HepG2 (cell line): Measurements from ENCODE around the gene TCF19. TPM values are rescaled to one million over a fixed set of nuclear protein-coding genes. Genes with fewer than 3 reads are reported as not detected.

Experiments used
- GLI4 ChIP-seq: sonication (generic); formaldehyde crosslinking; IDR thresholded peaks from 2 replicates; pipeline ENCODE4 v1.5.1; 2020; ENCODE audit warnings: missing genetic modification reagents, mild to moderate bottlenecking, moderate library complexity, borderline replicate concordance
- PHF20 ChIP-seq: sonication (generic); formaldehyde crosslinking; IDR thresholded peaks from 2 replicates; pipeline ENCODE4 v1.5.0; 2020; ENCODE audit warnings: mild to moderate bottlenecking, missing genetic modification reagents
- ZBTB40 ChIP-seq, 2 experiments: fragments of 450-650 bp in 1 of 2; sonication (generic) in 1 of 2; formaldehyde crosslinking in 1 of 2; IDR thresholded peaks; 2 replicates each; pipeline versions ENCODE4 v1.6.1 to v1.8.0; 2016 to 2022; ENCODE audit warnings: antibody characterized with exemption in 1 of 2, mild to moderate bottlenecking in 1 of 2, missing genetic modification reagents in 1 of 2
- ZBTB7B ChIP-seq: sonication (generic); formaldehyde crosslinking; IDR thresholded peaks from 2 replicates; pipeline ENCODE4 v1.4.0; 2020; ENCODE audit warnings: missing genetic modification reagents
- polyA plus RNA-seq, 8 experiments: library from polyadenylated mRNA; depleted of rRNA in 3 of 8; stranded (reverse) in 7 of 8; unstranded in 1 of 8; fragments of >200 nt; fragmentation: Illumina TruSeq in 4 of 8; extraction: Trizol in 4 of 8; gene quantifications; 2 replicates each; pipeline versions ENCODE4 v1.2.1 to v1.2.3, GENCODE V29; 2011 to 2016; ENCODE audit warnings: low read depth in 4 of 8, missing spikeins in 1 of 8, mixed read lengths in 1 of 8; ENCODE audit not compliant: insufficient read depth in 1 of 8
- total RNA-seq, 5 experiments: library from RNA; depleted of rRNA; stranded (reverse); fragments of >200 nt; fragmentation: Illumina TruSeq; extraction: Trizol; gene quantifications; 2 replicates each; pipeline ENCODE4 v1.2.3, GENCODE V29; 2016; ENCODE audit warnings: low read depth in 1 of 5
- TF ChIP-seq, protein P1 (sequence below): sonication (generic); formaldehyde crosslinking; IDR thresholded peaks from 2 replicates; pipeline ENCODE4 v1.5.0; 2020; ENCODE audit warnings: mild to moderate bottlenecking, missing genetic modification reagents, moderate library complexity
- TF ChIP-seq, protein P2 (sequence below): sonication (generic); formaldehyde crosslinking; IDR thresholded peaks from 2 replicates; pipeline ENCODE4 v1.4.0; 2020; ENCODE audit warnings: mild to moderate bottlenecking, missing genetic modification reagents

The TCF19 gene
- total and polyA plus RNA-seq, 2 of the 13 experiments (the other 11 are each of a cell fraction or from before 2014, with no cell fraction given), result 4.9 to 22.2 TPM

DNA sequence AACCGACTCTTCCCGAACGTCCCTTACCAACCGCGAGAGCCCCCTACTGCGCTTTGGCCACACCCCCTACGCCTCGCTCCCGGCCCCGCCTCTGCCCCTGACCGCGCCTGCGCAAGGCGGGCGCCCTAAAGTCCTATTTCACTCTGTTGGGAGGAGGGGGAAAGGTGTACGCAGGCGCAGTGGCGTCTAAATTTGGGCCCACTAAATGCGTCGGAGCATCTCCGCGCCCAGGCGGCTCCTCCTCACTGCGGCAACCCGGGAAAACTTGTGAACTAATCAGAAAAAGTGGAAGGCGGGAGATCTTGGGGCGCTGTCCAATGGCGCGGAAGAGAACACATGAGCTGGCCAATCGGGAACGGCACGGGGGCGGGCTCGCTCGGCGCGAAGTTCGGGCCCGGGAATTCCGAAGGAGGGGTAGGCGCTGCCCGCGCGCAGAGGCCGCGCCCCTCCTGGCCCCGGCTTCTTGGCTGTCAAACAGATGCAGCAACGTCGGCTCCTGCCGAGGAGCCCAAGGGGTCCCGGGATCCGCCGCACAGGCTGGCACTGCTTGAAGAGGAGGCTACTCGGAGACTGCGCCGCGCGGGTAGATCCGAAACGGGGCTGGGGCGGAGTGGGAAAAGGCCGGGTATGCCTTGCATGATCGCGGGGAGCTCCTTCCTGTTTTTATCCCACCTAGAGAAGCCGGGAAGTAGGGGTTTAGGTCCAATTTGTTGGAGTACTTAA lies at the start of gene TCF19 (continued):
- TF ChIP-seq ZBTB40 (IDR thresholded peaks at IDR 0.05) (no peak), ZBTB40 (CRISPR knock-in tag; IDR thresholded peaks at IDR 0.05) (no peak), ZBTB7B (CRISPR knock-in tag) (0 out of 2 replicates have a peak, but pooled peaks have one; percentile 15), PHF20 (CRISPR knock-in tag) (peak; percentile 62), GLI4 (CRISPR knock-in tag) (peak; percentile 82; the same call in 1 of the 2 replicates)
- TF ChIP-seq, protein P1, sequence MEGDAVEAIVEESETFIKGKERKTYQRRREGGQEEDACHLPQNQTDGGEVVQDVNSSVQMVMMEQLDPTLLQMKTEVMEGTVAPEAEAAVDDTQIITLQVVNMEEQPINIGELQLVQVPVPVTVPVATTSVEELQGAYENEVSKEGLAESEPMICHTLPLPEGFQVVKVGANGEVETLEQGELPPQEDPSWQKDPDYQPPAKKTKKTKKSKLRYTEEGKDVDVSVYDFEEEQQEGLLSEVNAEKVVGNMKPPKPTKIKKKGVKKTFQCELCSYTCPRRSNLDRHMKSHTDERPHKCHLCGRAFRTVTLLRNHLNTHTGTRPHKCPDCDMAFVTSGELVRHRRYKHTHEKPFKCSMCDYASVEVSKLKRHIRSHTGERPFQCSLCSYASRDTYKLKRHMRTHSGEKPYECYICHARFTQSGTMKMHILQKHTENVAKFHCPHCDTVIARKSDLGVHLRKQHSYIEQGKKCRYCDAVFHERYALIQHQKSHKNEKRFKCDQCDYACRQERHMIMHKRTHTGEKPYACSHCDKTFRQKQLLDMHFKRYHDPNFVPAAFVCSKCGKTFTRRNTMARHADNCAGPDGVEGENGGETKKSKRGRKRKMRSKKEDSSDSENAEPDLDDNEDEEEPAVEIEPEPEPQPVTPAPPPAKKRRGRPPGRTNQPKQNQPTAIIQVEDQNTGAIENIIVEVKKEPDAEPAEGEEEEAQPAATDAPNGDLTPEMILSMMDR (CRISPR knock-in tag), result no peak
- TF ChIP-seq, protein P2, sequence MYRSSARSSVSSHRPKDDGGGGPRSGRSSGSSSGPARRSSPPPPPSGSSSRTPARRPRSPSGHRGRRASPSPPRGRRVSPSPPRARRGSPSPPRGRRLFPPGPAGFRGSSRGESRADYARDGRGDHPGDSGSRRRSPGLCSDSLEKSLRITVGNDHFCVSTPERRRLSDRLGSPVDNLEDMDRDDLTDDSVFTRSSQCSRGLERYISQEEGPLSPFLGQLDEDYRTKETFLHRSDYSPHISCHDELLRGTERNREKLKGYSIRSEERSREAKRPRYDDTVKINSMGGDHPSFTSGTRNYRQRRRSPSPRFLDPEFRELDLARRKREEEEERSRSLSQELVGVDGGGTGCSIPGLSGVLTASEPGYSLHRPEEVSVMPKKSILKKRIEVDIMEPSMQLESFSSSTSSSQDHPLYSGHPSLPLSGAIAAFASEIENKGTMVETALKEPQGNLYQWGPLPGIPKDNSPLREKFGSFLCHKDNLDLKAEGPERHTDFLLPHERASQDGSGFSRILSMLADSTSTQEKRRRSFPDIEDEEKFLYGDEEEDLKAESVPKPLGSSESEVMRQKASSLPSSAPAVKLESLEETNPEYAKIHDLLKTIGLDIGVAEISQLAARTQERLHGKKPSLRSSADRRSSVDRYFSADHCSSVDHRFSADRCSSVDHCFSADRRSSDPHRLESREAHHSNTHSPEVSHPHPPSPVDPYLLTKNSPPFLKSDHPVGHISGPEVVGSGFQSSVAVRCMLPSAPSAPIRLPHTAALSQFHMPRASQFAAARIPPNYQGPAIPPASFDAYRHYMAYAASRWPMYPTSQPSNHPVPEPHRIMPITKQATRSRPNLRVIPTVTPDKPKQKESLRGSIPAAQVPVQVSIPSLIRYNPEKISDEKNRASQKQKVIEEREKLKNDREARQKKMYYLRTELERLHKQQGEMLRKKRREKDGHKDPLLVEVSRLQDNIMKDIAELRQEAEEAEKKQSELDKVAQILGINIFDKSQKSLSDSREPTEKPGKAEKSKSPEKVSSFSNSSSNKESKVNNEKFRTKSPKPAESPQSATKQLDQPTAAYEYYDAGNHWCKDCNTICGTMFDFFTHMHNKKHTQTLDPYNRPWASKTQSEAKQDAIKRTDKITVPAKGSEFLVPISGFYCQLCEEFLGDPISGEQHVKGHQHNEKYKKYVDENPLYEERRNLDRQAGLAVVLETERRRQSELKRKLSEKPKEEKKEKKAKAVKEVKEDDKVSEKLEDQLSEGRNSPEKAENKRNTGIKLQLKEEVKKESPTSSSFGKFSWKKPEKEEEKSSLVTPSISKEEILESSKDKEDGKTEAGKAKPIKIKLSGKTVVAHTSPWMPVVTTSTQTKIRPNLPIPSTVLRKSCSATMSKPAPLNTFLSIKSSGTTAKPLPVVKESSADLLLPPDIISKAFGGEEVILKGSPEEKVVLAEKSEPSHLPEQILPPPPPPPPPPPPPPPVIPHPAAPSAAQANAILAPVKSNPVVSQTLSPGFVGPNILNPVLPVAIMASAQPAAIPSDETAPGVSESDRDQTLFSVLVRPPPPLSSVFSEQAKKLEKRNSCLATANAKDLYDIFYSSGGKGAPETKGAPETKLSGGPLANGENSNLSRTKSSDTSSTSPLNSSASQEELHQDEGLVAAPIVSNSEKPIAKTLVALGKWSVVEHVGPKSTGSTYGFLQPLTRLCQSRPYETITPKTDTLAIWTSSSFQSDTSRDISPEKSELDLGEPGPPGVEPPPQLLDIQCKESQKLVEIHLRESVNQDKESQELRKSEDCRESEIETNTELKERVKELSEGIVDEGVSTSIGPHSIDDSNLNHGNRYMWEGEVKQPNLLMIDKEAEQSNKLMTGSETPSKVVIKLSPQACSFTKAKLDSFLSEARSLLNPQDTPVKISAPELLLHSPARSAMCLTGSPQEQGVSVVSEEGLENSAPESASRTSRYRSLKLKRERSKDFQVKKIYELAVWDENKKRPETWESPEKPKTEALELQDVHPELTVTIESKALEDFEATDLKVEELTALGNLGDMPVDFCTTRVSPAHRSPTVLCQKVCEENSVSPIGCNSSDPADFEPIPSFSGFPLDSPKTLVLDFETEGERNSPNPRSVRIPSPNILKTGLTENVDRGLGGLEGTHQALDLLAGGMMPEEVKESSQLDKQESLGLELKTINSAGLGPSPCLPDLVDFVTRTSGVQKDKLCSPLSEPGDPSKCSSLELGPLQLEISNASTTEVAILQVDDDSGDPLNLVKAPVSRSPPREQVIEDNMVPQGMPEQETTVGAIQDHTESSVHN (CRISPR knock-in tag), result no peak
